Adipocyte (in vitro differentiated cells): ENCODE data around the gene OTOF.

Experiments used
- DNase-seq: peaks from one replicate; pipeline ENCODE4 v3.0.0-alpha.2; 2015; ENCODE audit warnings: low read depth
- H3K27me3 ChIP-seq: replicated peaks from 2 replicates; pipeline ENCODE4 v1.7.0; 2013; ENCODE audit warnings: mild to moderate bottlenecking, low read length, moderate library complexity; ENCODE audit not compliant: control insufficient read depth, insufficient read depth
- H3K36me3 ChIP-seq: 2 replicates; pipeline ENCODE4 v1.7.0; 2013; ENCODE audit warnings: low read length, mild to moderate bottlenecking, moderate library complexity; ENCODE audit not compliant: control insufficient read depth, insufficient read depth, severe bottlenecking
- H3K4me1 ChIP-seq: 2 replicates; pipeline ENCODE4 v1.7.0; 2013; ENCODE audit warnings: mild to moderate bottlenecking, low read length, moderate library complexity; ENCODE audit not compliant: control insufficient read depth, insufficient read depth
- H3K4me3 ChIP-seq: 2 replicates; pipeline ENCODE4 v1.7.0; 2013; ENCODE audit warnings: mild to moderate bottlenecking, low read length, moderate library complexity
- H3K9ac ChIP-seq: 2 replicates; pipeline ENCODE4 v1.7.0; 2013; ENCODE audit warnings: mild to moderate bottlenecking, low read length, moderate library complexity
- H3K9me3 ChIP-seq: 2 replicates; pipeline ENCODE4 v1.7.0; 2013; ENCODE audit warnings: mild to moderate bottlenecking, low read length, moderate library complexity; ENCODE audit not compliant: control insufficient read depth

OTOF gene

DNA sequence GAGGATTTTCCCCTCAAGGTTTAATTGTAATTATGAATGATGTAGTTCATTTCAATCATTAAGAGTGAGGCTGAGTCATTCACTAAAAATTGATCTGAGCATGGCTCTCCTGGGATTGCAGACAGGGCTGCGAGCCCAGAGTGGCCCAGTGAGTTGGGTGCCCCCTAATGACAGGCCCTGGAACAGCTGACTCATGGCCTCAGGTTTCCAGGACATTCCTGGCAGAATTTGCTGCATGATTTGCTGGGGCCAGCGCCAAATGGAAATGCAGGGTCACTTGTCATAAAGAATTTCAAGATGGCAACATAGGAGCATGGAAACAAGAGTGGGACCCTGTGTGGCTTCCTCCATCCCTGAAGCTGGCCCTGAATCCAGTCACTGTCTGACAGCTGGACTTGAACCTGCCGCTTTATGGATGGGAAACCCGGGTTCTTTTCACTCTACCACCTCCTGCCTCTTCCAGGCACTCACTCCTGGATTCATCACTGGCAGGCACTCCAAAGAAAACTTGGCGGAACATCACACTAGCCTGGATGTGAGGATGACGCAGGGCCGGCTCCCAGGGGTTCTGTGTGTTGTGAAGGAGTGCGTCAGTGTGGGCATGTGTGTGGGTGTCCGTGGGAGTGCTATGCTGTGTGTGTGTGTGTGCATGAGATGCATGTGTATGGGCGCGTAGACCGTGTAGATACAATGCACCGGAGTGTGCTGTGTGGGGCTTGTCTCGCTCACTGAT lies 15.2 kb downstream of the OTOF start:
- Histone ChIP-seq H3K4me3 (no peak overlapping the region), H3K36me3 (no peaks in the 10 kb centered on the region), H3K27me3 (no peaks in the 10 kb centered on the region), H3K9me3 (no peaks in the 10 kb centered on the region), H3K4me1 (peaks cover 14% of the 10 kb centered on the region), H3K9ac (no peak overlapping the region)
- DNase-seq: peak; percentile 63

- H3K36me3 ChIP-seq: no peaks in the 10 kb centered on the region
- no peak for DNase-seq
- H3K27me3 ChIP-seq: no peaks in the 10 kb centered on the region
- no peak overlapping the region for H3K4me3 ChIP-seq
- no peak overlapping the region for H3K9ac ChIP-seq
- peaks cover 14% of the 10 kb centered on the region for H3K4me1 ChIP-seq
- H3K9me3 ChIP-seq: no peaks in the 10 kb centered on the region
Observed at GRCh38 chr2:26462100-26462499, 15.8 kb downstream of the OTOF start.

DNA sequence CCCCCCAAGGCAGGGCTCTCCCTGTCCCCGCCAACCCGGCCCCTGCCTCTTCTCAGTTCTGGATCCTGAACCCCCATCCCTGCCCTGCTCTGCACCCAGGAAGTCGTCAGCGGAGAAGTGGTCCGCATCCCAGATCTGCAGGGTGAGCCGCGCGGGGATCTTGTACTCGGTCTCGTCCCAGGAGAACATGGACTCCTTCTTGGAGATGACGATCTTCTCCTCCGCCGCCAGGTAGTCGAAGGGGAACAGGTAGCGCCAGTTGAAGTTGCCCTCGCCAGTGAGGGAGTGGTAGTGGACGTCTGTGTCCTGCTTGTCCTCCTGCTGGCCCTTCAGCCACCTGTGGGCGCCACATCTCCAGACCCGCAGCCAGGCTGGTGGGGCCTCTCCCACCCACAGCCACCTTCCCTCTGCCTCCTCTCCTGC lies 16.3 kb downstream of the OTOF start:
- no peak for DNase-seq
- Histone ChIP-seq H3K36me3 (no peaks in the 10 kb centered on the region), H3K4me3 (no peak overlapping the region), H3K4me1 (peaks cover 14% of the 10 kb centered on the region), H3K9ac (no peak overlapping the region), H3K9me3 (no peaks in the 10 kb centered on the region), H3K27me3 (no peaks in the 10 kb centered on the region)

GRCh38 chr2:26460613-26461031 lies 17.3 kb downstream of the OTOF start:
- Histone ChIP-seq H3K9ac (no peak overlapping the region), H3K36me3 (no peaks in the 10 kb centered on the region), H3K9me3 (no peaks in the 10 kb centered on the region), H3K4me1 (peaks cover 14% of the 10 kb centered on the region), H3K4me3 (no peak overlapping the region), H3K27me3 (no peaks in the 10 kb centered on the region)
- DNase-seq: no peak

DNA sequence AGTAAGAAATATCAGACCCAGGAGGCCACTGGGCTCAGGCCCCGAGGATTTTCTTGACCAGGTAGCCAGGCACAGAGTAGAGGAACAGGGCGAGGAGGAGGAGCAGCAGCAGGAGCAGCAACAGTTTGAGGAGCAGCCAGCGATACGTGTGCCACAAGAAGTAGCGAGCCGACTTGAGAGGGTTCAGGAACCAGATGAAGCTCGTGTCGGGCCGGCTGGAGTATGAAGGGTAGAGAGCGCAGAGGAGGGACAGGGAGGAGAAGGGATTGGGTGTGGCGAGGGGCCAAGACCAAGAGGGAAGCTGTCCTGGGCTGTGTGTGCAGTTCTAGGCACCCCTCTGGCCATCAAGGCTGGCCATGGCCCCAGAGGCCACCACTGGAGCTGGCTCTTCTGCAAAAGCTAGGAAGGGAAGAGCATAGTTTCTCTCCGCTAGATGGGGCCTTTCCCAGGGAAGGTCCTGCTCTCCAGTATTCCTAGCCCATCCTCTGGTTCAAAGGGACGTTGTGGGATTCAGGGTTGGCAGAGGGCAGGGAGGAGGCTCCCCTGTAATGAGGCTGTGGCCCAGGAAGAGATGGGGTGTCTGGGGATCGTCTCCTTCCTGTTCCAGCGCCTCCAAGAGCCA lies 17.8 kb downstream of the OTOF start:
- no peaks in the 10 kb centered on the region for H3K36me3 ChIP-seq
- DNase-seq: no peak

GRCh38 chr2:26458365-26459042 lies 19.4 kb downstream of the OTOF start:
- Histone ChIP-seq H3K4me3 (no peak overlapping the region), H3K27me3 (no peaks in the 10 kb centered on the region), H3K36me3 (no peaks in the 10 kb centered on the region), H3K4me1 (peaks cover 14% of the 10 kb centered on the region), H3K9me3 (no peaks in the 10 kb centered on the region), H3K9ac (no peak overlapping the region)
- no peak for DNase-seq

More for the DNA sequence above, 17.8 kb downstream of the OTOF start:
- no peaks in the 10 kb centered on the region for H3K27me3 ChIP-seq
- H3K4me3 ChIP-seq: no peak overlapping the region
- no peaks in the 10 kb centered on the region for H3K9me3 ChIP-seq
- no peak overlapping the region for H3K9ac ChIP-seq
- peaks cover 14% of the 10 kb centered on the region for H3K4me1 ChIP-seq

- Histone ChIP-seq H3K36me3 (no peaks in the 10 kb centered on the region), H3K4me3 (no peak overlapping the region), H3K27me3 (no peaks in the 10 kb centered on the region), H3K9me3 (no peaks in the 10 kb centered on the region), H3K4me1 (peaks cover 9% of the 10 kb centered on the region), H3K9ac (no peak overlapping the region)
- no peak for DNase-seq
Observed at GRCh38 chr2:26457695-26458364, 20.1 kb downstream of the OTOF start.

GRCh38 chr2:26457251-26457666 lies 20.7 kb downstream of the OTOF start:
- Histone ChIP-seq H3K4me3 (no peak overlapping the region), H3K9me3 (no peaks in the 10 kb centered on the region), H3K27me3 (no peaks in the 10 kb centered on the region), H3K9ac (no peak overlapping the region), H3K4me1 (peaks cover 4% of the 10 kb centered on the region), H3K36me3 (no peaks in the 10 kb centered on the region)
- no peak for DNase-seq

GRCh38 chr2:26456440-26457250 lies 21.3 kb downstream of the OTOF start:
- Histone ChIP-seq H3K9ac (no peak overlapping the region), H3K4me3 (no peak overlapping the region), H3K36me3 (no peaks in the 10 kb centered on the region), H3K4me1 (no peaks in the 10 kb centered on the region), H3K27me3 (no peaks in the 10 kb centered on the region), H3K9me3 (peaks cover 2% of the 10 kb centered on the region)
- peak; percentile 7 for DNase-seq

GRCh38 chr2:26455670-26456439 lies 22.1 kb downstream of the OTOF start:
- H3K36me3 ChIP-seq: no peaks in the 10 kb centered on the region
- H3K9me3 ChIP-seq: peaks cover 4% of the 10 kb centered on the region
- no peaks in the 10 kb centered on the region for H3K4me1 ChIP-seq
- H3K4me3 ChIP-seq: no peak overlapping the region
- no peak for DNase-seq
- no peak overlapping the region for H3K9ac ChIP-seq
- H3K27me3 ChIP-seq: no peaks in the 10 kb centered on the region
